Endothelial cell (in vitro differentiated cells): ENCODE results near the gene TNIK. TPM values are rescaled to one million over a fixed set of nuclear protein-coding genes. Genes with fewer than 3 reads are reported as not detected.

Experiments
- DNase-seq: peaks from one replicate; pipeline ENCODE4 v3.0.0; 2021; ENCODE audit warnings: low spot score
- H3K27ac Mint-ChIP-seq: one replicate; pipeline ENCODE4 v1.8.0; 2021; ENCODE audit warnings: mixed read lengths, inconsistent platforms; ENCODE audit not compliant: unreplicated experiment
- H3K27me3 Mint-ChIP-seq: one replicate; pipeline ENCODE4 v1.8.0; 2021; ENCODE audit warnings: mild to moderate bottlenecking, moderate library complexity, mixed read lengths, inconsistent platforms; ENCODE audit not compliant: unreplicated experiment
- H3K36me3 Mint-ChIP-seq: one replicate; pipeline ENCODE4 v1.8.0; 2021; ENCODE audit warnings: mild to moderate bottlenecking, low read depth, mixed read lengths, inconsistent platforms; ENCODE audit not compliant: unreplicated experiment
- H3K4me1 Mint-ChIP-seq: one replicate; pipeline ENCODE4 v1.8.0; 2021; ENCODE audit warnings: mild to moderate bottlenecking, mixed read lengths, inconsistent platforms; ENCODE audit not compliant: unreplicated experiment
- H3K4me3 Mint-ChIP-seq: one replicate; pipeline ENCODE4 v1.8.0; 2021; ENCODE audit warnings: mild to moderate bottlenecking, mixed read lengths, inconsistent platforms; ENCODE audit not compliant: unreplicated experiment
- H3K9me3 Mint-ChIP-seq: one replicate; pipeline ENCODE4 v1.8.0; 2021; ENCODE audit warnings: mixed read lengths, inconsistent platforms; ENCODE audit not compliant: unreplicated experiment
- CTCF ChIP-seq: fragments of 200-600 bp; sonication (generic); IDR thresholded peaks from one replicate; pipeline ENCODE4 v1.5.0; 2021; ENCODE audit warnings: antibody characterized with exemption; ENCODE audit not compliant: unreplicated experiment
- microRNA-seq: library from miRNA; unstranded; fragments of <30 nt; microRNA quantifications from one replicate; pipeline ENCODE4, GENCODE V29; 2020; ENCODE audit not compliant: unreplicated experiment
- total RNA-seq: library from RNA; stranded (reverse); fragmentation: NEBNext Ultra II Directional; extraction: Animal tissue kit (Norgen Biotek cat#: 25700); gene quantifications from one replicate; pipeline ENCODE4 v1.2.1, GENCODE V29; 2021; ENCODE audit not compliant: unreplicated experiment

The TNIK gene
- total RNA-seq, 1 donor from 2014 or later = 67.0 TPM

GRCh38 chr3:171011873-171012336, 448.3 kb downstream of the TNIK start:
- H3K27me3 Mint-ChIP-seq = no peaks in the 10 kb centered on the region

More at GRCh38 chr3:171011873-171012336, 448.3 kb downstream of the TNIK start:
- Mint-ChIP-seq H3K4me3 (no peak overlapping the region), H3K4me1 (no peaks in the 10 kb centered on the region), H3K9me3 (no peaks in the 10 kb centered on the region), H3K36me3 (no peaks in the 10 kb centered on the region), H3K27ac (no peak overlapping the region)
- TF ChIP-seq CTCF = no peak
- no peak for DNase-seq

Small RNA genes lying within 50 kb of the gene (microRNA-seq; reads per million reads assigned to microRNA genes)
- gene MIR569 = not detected
